ENCODE measurements around the gene MAB21L4. TPM values are rescaled to one million over a fixed set of nuclear protein-coding genes. Genes with fewer than 3 reads are reported as not detected.

MAB21L4 gene
- total RNA-seq (2014; rRNA removed; shearing (Covaris generic)) (not detected in 2 replicates), polyA plus RNA-seq (2016; fragmentation: Nextera tagmentation; extraction: Ambion mirVana) (0.10 TPM in 1 of 2 replicates, not detected in the other)
- long read RNA-seq = 0 reads

GRCh38 chr2:240895656-240896388 lies at the start of gene MAB21L4:
Gene MAB21L4 (minus strand): TSS chr2:240896156. CDS start chr2:240895997, 159 bp downstream.
- Mint-ChIP-seq H3K27ac (0 out of 2 replicates have a peak within 1 kb of the TSS, but pooled peaks have one; percentile 83), H3K27me3 (ENCODE audit: insufficient read depth, low read depth, poor library complexity) (peaks cover 14% of the 10 kb centered on the region), H3K4me1 (no peaks in the 10 kb centered on the region; the same call in 2 of the 3 replicates), H3K36me3 (ENCODE audit: low read depth) (no peaks in the 10 kb centered on the region), H3K4me3 (no peak within 1 kb of the TSS), H3K9me3 (peaks cover 2% of the 10 kb centered on the region; the same call in 1 of the 3 replicates)
- Histone ChIP-seq H3K4me2 (no peak within 1 kb of the TSS), H3K79me2 (replicated peaks; ENCODE audit: insufficient read depth) (no peaks in the 10 kb centered on the region), H3F3A (replicated peaks; ENCODE audit: low read depth) (no peaks in the 10 kb centered on the region), H3K27me3 (ENCODE audit: insufficient read depth) (no peaks in the 10 kb centered on the region), H3K4me1 (ENCODE audit: insufficient read depth) (no peaks in the 10 kb centered on the region), H3K27ac (ENCODE audit: low read depth) (no peak within 1 kb of the TSS), H3K9me2 (ENCODE audit: insufficient read depth) (no peaks in the 10 kb centered on the region), H3K4me3 (no peak within 1 kb of the TSS), H4K20me1 (replicated peaks; ENCODE audit: insufficient read depth) (no peaks in the 10 kb centered on the region), H3K36me3 (ENCODE audit: insufficient read depth) (no peaks in the 10 kb centered on the region), H2AFZ (no peak within 1 kb of the TSS)
- DNase-seq (ENCODE audit: low spot score) (no peak), ATAC-seq (no peak)
- TF ChIP-seq EZH2phosphoT487 (IDR thresholded peaks at IDR 0.05; ENCODE audit: unreplicated experiment) = no peak
- TF ChIP-seq, protein P1, sequence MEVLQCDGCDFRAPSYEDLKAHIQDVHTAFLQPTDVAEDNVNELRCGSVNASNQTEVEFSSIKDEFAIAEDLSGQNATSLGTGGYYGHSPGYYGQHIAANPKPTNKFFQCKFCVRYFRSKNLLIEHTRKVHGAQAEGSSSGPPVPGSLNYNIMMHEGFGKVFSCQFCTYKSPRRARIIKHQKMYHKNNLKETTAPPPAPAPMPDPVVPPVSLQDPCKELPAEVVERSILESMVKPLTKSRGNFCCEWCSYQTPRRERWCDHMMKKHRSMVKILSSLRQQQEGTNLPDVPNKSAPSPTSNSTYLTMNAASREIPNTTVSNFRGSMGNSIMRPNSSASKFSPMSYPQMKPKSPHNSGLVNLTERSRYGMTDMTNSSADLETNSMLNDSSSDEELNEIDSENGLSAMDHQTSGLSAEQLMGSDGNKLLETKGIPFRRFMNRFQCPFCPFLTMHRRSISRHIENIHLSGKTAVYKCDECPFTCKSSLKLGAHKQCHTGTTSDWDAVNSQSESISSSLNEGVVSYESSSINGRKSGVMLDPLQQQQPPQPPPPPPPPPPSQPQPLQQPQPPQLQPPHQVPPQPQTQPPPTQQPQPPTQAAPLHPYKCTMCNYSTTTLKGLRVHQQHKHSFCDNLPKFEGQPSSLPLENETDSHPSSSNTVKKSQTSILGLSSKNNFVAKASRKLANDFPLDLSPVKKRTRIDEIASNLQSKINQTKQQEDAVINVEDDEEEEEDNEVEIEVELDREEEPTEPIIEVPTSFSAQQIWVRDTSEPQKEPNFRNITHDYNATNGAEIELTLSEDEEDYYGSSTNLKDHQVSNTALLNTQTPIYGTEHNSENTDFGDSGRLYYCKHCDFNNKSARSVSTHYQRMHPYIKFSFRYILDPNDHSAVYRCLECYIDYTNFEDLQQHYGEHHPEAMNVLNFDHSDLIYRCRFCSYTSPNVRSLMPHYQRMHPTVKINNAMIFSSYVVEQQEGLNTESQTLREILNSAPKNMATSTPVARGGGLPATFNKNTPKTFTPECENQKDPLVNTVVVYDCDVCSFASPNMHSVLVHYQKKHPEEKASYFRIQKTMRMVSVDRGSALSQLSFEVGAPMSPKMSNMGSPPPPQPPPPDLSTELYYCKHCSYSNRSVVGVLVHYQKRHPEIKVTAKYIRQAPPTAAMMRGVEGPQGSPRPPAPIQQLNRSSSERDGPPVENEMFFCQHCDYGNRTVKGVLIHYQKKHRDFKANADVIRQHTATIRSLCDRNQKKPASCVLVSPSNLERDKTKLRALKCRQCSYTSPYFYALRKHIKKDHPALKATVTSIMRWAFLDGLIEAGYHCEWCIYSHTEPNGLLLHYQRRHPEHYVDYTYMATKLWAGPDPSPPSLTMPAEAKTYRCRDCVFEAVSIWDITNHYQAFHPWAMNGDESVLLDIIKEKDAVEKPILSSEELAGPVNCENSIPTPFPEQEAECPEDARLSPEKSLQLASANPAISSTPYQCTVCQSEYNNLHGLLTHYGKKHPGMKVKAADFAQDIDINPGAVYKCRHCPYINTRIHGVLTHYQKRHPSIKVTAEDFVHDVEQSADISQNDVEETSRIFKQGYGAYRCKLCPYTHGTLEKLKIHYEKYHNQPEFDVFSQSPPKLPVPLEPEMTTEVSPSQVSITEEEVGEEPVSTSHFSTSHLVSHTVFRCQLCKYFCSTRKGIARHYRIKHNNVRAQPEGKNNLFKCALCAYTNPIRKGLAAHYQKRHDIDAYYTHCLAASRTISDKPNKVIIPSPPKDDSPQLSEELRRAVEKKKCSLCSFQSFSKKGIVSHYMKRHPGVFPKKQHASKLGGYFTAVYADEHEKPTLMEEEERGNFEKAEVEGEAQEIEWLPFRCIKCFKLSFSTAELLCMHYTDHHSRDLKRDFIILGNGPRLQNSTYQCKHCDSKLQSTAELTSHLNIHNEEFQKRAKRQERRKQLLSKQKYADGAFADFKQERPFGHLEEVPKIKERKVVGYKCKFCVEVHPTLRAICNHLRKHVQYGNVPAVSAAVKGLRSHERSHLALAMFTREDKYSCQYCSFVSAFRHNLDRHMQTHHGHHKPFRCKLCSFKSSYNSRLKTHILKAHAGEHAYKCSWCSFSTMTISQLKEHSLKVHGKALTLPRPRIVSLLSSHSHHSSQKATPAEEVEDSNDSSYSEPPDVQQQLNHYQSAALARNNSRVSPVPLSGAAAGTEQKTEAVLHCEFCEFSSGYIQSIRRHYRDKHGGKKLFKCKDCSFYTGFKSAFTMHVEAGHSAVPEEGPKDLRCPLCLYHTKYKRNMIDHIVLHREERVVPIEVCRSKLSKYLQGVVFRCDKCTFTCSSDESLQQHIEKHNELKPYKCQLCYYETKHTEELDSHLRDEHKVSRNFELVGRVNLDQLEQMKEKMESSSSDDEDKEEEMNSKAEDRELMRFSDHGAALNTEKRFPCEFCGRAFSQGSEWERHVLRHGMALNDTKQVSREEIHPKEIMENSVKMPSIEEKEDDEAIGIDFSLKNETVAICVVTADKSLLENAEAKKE (CRISPR knock-in tag; IDR thresholded peaks at IDR 0.05) = no peak
- TF ChIP-seq, protein P2, sequence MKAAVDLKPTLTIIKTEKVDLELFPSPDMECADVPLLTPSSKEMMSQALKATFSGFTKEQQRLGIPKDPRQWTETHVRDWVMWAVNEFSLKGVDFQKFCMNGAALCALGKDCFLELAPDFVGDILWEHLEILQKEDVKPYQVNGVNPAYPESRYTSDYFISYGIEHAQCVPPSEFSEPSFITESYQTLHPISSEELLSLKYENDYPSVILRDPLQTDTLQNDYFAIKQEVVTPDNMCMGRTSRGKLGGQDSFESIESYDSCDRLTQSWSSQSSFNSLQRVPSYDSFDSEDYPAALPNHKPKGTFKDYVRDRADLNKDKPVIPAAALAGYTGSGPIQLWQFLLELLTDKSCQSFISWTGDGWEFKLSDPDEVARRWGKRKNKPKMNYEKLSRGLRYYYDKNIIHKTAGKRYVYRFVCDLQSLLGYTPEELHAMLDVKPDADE (IDR thresholded peaks at IDR 0.05) = no peak
- TF ChIP-seq EZH2 (IDR thresholded peaks at IDR 0.05; ENCODE audit: low read depth, unreplicated experiment) = no peak

Data from GM23338 (cell line).